Activated CD4-positive, CD25-positive, alpha-beta regulatory T cell treated with anti-CD3 and anti-CD28 coated beads, Interleukin-2, amount 50 U/mL, for 16 hours (primary cell): ENCODE measurements around the gene C6orf47.

Source experiments
- DNase-seq: peaks from one replicate; pipeline ENCODE4 v3.0.0-alpha.2; 2020; ENCODE audit warnings: low read depth, low spot score

C6orf47 gene

GRCh38 chr6:31661262-31662123 is 915 bp upstream of the C6orf47 start:
- DNase-seq = no peak

DNA sequence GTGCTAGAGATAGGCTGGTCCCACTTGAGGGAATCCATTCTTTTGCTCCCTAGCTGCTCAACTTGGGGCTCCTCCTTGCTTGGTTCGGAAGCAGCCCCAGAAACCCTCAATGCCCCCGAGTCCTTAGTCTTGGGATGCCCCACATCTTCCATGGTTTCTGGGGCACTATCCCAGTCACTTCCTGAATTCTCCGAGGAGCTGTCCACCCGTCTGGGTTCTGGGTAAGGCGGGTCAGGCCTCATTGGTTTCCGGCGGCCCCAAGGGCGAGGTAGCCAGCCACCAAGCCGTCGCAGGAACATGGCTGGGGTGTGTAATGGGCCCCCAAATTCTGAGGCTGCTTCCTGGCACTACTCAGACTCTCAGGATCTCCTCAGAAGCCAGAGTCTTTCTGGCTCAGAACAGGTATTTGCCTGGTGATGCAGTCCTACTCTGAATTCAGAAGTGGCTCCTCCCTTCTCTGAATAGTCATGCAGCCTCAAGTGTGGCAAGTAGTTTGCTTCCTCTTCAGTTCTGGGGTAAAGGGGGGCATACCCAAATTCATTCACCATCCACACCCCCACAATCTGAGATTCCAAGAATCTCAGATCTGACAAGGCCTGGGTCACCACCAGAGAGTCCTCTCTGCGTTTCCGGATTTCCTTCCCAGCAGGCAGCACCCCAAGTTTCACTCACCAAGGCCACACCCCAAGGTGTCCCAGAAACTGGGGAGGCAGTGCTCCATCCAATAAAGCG is 763 bp downstream of the C6orf47 start:
- DNase-seq = no peak

DNA sequence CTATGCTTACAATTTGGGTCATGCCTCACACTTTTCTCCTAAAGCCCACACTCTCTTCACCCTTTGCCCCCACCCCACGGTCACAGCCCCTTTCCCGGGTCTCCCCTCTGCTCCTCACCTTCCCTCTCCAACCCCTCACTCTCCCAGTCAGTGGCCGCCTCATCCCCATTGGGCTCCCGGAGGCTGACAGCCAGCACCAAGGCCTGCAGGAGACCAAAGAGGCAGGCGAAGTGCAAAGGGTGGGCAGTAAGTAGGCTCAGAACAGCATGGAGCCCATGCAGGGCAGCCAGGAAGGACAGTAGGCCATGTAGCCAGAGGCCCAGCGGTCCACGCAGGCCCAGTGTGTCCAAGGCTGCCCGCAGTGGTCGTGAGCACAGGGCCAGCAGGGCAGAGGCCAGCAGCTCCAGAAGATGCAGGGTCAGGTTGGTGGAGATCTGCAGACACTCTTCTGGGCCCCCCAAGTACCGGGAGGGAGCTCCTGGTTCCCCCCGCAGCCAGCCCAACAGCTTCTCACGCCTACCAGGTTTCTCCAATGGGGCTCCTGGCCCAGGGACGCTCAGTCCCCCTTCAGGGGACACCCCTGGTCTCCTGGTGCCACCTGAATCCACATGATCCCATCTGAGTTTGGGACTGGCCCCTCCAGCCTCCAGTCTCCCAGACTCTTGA is 1.5 kb downstream of the C6orf47 start:
- no peak for DNase-seq

DNA sequence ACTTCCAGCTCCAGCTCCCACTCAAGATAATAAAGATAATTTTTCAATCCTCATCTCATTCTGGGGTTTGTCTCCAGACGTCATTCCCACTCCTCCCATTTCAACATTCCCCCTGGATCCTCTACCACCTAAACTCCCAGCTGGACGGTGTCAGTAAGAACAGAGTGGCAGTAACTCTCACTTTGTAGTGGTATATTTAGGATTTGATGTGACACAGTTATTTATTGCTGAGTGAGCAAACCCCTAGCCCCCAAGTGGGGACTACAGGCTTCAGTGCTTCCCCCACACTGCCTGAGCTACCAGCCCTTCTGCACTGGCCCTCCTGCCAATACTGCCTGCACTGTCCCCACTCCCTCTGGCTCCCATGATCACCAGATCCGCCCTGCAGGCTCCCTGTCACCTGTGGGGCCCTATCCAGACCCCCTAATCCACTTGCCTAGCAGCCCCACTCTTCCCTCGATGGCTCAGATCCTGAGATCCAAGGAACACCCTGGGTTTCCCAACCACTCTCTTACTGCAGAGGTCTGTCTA is 2.4 kb downstream of the C6orf47 start:
- DNase-seq = no peak

DNA sequence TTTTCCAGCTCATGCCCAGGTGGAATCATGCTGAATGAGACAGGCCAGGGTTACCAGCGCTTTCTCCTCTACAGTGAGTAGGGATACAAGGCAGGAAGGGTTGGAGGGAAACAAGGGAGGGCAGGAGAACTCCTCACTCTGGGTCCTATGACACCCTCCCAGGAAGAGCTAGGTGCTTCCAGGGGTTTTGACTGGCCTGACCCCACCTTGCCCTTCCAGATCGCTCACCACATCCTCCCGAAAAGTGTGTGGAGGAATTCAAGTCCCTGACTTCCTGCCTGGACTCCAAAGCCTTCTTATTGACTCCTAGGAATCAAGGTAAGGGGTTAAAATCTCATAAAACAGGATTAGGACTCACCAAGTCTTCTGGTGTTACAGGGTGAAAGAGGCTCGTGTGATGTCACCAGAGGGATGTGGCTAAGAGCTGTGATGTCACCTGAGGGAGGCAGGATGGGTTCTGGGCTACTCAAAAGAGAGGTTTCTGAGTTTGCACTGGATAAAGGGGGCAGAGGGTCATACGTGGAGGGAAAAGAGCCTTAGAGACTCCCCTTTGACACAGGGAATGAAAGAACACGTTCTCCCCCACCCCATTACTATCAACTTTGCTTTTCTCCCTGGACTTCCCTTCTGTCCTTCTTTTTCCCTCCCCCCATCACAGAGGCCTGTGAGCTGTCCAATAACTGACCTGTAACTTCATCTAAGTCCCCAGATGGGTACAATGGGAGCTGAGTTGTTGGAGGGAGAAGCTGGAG is 3.0 kb downstream of the C6orf47 start:
- DNase-seq = no peak

GRCh38 chr6:31655349-31656237 is 5.0 kb downstream of the C6orf47 start, which contains the start of gene APOM:
Gene APOM (plus strand): TSS chr6:31655894. CDS start chr6:31655967, 73 bp downstream.
- DNase-seq = no peak

- no peak for DNase-seq
Observed at GRCh38 chr6:31654574-31655348, 5.8 kb downstream of the C6orf47 start.

DNA sequence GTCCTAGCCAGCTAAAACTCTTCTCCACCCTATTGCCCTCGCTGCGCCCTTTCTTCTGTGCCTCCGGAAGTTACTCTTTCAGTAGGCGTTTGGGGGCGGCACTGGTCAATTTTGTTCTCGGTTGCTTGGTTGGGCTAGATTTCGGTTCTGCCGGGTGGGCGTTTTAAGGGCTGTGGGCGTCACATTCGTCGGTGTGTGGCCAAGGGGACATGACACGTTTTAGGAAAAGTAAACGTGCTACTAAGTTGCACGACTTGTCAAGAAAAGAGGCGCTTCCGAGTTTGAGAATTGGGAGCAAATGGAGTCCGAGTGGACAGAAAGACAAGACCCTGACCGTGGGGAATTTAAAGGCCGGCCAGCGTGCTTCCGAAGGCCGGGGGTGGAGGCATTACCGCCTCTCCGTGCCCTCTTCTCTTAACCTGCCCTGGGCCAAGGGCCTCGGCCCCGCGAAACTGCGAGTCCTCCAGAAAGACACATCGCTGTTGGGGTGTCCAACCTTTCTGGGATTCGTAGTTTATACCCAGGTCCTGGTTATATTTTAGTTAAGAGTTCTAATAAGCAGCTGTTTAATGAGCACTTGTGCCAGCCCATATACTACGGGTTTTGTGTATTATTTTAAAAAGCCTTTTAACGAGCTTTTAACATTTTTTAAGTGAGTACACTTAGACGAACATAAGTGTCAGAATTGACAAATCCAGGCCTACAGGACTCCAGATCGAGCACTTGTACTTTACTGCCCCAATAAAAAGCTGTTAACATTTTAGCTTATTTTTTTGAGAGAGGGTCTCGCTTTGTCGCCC is 7.5 kb downstream of the C6orf47 start:
- no peak for DNase-seq

GRCh38 chr6:31651602-31652191 is 8.9 kb downstream of the C6orf47 start:
- DNase-seq = no peak

- DNase-seq = no peak
Observed at GRCh38 chr6:31645325-31645724, 15.3 kb downstream of the C6orf47 start.

GRCh38 chr6:31643818-31644454 is 16.6 kb downstream of the C6orf47 start:
- DNase-seq = no peak

- DNase-seq = no peak
Observed at GRCh38 chr6:31642798-31643570, 17.6 kb downstream of the C6orf47 start.

DNA sequence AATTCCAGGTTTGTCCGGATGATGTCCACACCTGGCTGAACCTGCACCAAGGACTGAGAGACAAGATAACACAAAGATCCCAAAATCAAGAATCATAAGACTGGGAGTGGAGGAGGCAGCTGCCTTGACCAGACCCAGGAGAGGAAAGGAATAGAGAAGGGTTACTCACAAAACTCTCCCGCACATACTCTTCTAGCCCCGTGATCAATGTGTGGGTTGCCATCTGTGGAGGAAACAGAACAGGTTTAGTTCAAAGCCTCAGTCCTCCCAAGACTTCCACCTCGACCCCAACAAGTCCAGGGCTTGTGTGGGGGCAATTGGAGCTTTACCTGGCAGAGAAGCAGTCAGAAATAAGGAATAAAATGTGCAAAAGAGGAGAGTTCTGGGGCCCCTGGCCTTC is 19.2 kb downstream of the C6orf47 start:
- no peak for DNase-seq

- DNase-seq = no peak
Observed at GRCh38 chr6:31640612-31641011, 20.0 kb downstream of the C6orf47 start.

- DNase-seq = no peak
Observed at GRCh38 chr6:31639449-31639861, 21.1 kb downstream of the C6orf47 start.

- no peak for DNase-seq
Observed at GRCh38 chr6:31639043-31639442, 21.5 kb downstream of the C6orf47 start.
